Right hindlimb (tissue), 1 donor: ENCODE data around the gene SUV39H1.
A peak's percentile ranks its signal among the peaks of the same experiment; 100 is the strongest.
"Not testable (repeated sequence)": the region's sequence is repeated elsewhere in the genome, so short reads cannot be mapped to it uniquely, and the experiment has no call there.

Experiments used
- DNase-seq: peaks from one replicate; pipeline ENCODE4 v3.0.0-alpha.2; 2018

Gene SUV39H1

GRCh38 chrX:48696301-48696908 lies at the start of gene SUV39H1:
Gene SUV39H1 (plus strand): TSS chrX:48696734. CDS start chrX:48696785, 51 bp downstream.
- peak; percentile 91 for DNase-seq

GRCh38 chrX:48648336-48648751 lies 48.2 kb upstream of the SUV39H1 start:
- DNase-seq = peak; percentile 35

GRCh38 chrX:48649102-48649501 lies 47.4 kb upstream of the SUV39H1 start:
- DNase-seq = no peak

GRCh38 chrX:48652055-48652579 lies 44.4 kb upstream of the SUV39H1 start:
- not testable (repeated sequence) for DNase-seq

GRCh38 chrX:48654746-48655145 lies 41.8 kb upstream of the SUV39H1 start:
- DNase-seq = not testable (repeated sequence)

- not testable (repeated sequence) for DNase-seq
These were observed 36.8 kb upstream of the SUV39H1 start for GRCh38 chrX:48659686-48660085.

- DNase-seq = no peak
These were observed 33.3 kb upstream of the SUV39H1 start for GRCh38 chrX:48663241-48663640.

GRCh38 chrX:48664156-48664555 lies 32.4 kb upstream of the SUV39H1 start:
- DNase-seq = no peak

GRCh38 chrX:48665991-48666390 lies 30.5 kb upstream of the SUV39H1 start:
- DNase-seq = no peak

GRCh38 chrX:48666649-48667048 lies 29.9 kb upstream of the SUV39H1 start:
- no peak for DNase-seq

- DNase-seq = no peak
These were observed 29.0 kb upstream of the SUV39H1 start for GRCh38 chrX:48667509-48667908.

- not testable (repeated sequence) for DNase-seq
These were observed 28.3 kb upstream of the SUV39H1 start for GRCh38 chrX:48668187-48668586.

GRCh38 chrX:48676106-48676892 lies 20.2 kb upstream of the SUV39H1 start:
- DNase-seq = peak; percentile 93

- no peak for DNase-seq
These were observed 19.7 kb upstream of the SUV39H1 start for GRCh38 chrX:48676893-48677270.

GRCh38 chrX:48677516-48677915 lies 19.0 kb upstream of the SUV39H1 start:
- DNase-seq = no peak

- DNase-seq = not testable (repeated sequence)
These were observed 16.1 kb upstream of the SUV39H1 start for GRCh38 chrX:48680467-48680866.

- DNase-seq = not testable (repeated sequence)
These were observed 15.6 kb upstream of the SUV39H1 start for GRCh38 chrX:48680925-48681324.

GRCh38 chrX:48681539-48682183 lies 14.9 kb upstream of the SUV39H1 start:
- no peak for DNase-seq

GRCh38 chrX:48682795-48683194 lies 13.7 kb upstream of the SUV39H1 start:
- not testable (repeated sequence) for DNase-seq

- no peak for DNase-seq
These were observed 13.0 kb upstream of the SUV39H1 start, which contains the start of gene WAS for GRCh38 chrX:48683411-48683982. Gene WAS (plus strand): TSS chrX:48683799. CDS start chrX:48683854, 55 bp downstream.

- no peak for DNase-seq
These were observed 12.4 kb upstream of the SUV39H1 start for GRCh38 chrX:48684134-48684533.

- DNase-seq = no peak
These were observed 11.1 kb upstream of the SUV39H1 start for GRCh38 chrX:48685416-48685815.

- no peak for DNase-seq
These were observed 7.9 kb upstream of the SUV39H1 start for GRCh38 chrX:48688531-48689150.
